ENCODE measurements around the gene MAN1A2. TPM values are rescaled to one million over a fixed set of nuclear protein-coding genes. Genes with fewer than 3 reads are reported as not detected.

Gene MAN1A2
- total RNA-seq, 1 experiment from 2014 or later, result 28.7 TPM

DNA sequence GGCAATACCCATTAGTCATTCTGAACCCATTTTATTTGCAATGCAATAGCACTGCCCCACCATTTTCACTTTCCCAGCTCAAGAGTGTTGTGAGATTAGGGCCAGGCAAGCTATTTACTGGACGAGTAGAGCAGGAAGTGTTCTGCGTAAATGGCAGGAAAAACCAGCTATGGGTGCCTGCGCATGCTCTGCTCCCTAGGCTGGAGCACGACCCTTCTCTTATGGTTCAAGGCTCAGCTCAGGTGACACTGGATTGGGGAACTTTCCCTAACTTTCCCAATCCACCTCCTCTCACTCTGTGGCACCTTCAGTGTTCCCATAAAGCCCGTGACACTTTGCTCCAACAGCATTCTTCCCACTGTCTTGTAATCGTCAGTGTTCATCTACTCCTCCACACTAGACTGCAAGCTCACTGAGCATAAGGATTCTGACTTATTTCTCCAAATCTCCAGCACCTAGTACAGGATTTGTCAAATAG is 3.6 kb upstream of the MAN1A2 start:
- ChIA-PET POLR2A (no interaction called here), CTCF (no interaction called here)
- no peaks in the 10 kb centered on the region for H3K9me3 ChIP-seq (ENCODE audit: control insufficient read depth, insufficient read depth, low read depth, low read length)
- no peak overlapping the region for H3K27ac ChIP-seq (ENCODE audit: low read length)
- TF ChIP-seq, protein P1, sequence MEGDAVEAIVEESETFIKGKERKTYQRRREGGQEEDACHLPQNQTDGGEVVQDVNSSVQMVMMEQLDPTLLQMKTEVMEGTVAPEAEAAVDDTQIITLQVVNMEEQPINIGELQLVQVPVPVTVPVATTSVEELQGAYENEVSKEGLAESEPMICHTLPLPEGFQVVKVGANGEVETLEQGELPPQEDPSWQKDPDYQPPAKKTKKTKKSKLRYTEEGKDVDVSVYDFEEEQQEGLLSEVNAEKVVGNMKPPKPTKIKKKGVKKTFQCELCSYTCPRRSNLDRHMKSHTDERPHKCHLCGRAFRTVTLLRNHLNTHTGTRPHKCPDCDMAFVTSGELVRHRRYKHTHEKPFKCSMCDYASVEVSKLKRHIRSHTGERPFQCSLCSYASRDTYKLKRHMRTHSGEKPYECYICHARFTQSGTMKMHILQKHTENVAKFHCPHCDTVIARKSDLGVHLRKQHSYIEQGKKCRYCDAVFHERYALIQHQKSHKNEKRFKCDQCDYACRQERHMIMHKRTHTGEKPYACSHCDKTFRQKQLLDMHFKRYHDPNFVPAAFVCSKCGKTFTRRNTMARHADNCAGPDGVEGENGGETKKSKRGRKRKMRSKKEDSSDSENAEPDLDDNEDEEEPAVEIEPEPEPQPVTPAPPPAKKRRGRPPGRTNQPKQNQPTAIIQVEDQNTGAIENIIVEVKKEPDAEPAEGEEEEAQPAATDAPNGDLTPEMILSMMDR (IDR thresholded peaks at IDR 0.05), result no peak
- TF ChIP-seq SIN3A (IDR thresholded peaks at IDR 0.05; ENCODE audit: borderline replicate concordance, insufficient read depth, low read depth, low read length), result no peak
- TF ChIP-seq, protein P2, sequence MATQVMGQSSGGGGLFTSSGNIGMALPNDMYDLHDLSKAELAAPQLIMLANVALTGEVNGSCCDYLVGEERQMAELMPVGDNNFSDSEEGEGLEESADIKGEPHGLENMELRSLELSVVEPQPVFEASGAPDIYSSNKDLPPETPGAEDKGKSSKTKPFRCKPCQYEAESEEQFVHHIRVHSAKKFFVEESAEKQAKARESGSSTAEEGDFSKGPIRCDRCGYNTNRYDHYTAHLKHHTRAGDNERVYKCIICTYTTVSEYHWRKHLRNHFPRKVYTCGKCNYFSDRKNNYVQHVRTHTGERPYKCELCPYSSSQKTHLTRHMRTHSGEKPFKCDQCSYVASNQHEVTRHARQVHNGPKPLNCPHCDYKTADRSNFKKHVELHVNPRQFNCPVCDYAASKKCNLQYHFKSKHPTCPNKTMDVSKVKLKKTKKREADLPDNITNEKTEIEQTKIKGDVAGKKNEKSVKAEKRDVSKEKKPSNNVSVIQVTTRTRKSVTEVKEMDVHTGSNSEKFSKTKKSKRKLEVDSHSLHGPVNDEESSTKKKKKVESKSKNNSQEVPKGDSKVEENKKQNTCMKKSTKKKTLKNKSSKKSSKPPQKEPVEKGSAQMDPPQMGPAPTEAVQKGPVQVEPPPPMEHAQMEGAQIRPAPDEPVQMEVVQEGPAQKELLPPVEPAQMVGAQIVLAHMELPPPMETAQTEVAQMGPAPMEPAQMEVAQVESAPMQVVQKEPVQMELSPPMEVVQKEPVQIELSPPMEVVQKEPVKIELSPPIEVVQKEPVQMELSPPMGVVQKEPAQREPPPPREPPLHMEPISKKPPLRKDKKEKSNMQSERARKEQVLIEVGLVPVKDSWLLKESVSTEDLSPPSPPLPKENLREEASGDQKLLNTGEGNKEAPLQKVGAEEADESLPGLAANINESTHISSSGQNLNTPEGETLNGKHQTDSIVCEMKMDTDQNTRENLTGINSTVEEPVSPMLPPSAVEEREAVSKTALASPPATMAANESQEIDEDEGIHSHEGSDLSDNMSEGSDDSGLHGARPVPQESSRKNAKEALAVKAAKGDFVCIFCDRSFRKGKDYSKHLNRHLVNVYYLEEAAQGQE (IDR thresholded peaks at IDR 0.05; ENCODE audit: insufficient read depth in 1 of 2, low read depth in 2 of 2, low read length in 1 of 2), result no peak
- TF ChIP-seq TCF7L2 (IDR thresholded peaks at IDR 0.05; ENCODE audit: low read depth, low read length), result no peak
- no peak for TF ChIP-seq POLR2AphosphoS5 (IDR thresholded peaks at IDR 0.05; ENCODE audit: low read depth, low read length)
- DNase-seq (ENCODE audit: low read depth, low spot score) (no peak), ATAC-seq (no peak)
- BruUV-seq (replicated peaks), result no TSS peak
- peaks cover 5% of the 10 kb centered on the region for H3K4me1 ChIP-seq (ENCODE audit: control insufficient read depth, insufficient read depth, low read length)
- in situ Hi-C loops (cut with HindIII; ENCODE audit: low pct_unique_long_range_greater_than_20kb, low sequenced_read_pairs), result no loop called here
- no peaks in the 10 kb centered on the region for H3K27me3 ChIP-seq (ENCODE audit: control insufficient read depth, insufficient read depth, low read length)
- peak overlapping the region in 1 of 2 experiments; percentile 8; a peak in 1 of 4 replicates for H3K4me3 ChIP-seq (ENCODE audit: low read depth in 2 of 2, low read length in 2 of 2)
- intact Hi-C loops (cut with micrococcal nuclease; ENCODE audit: unreplicated experiment), result no loop called here
- H3K36me3 ChIP-seq (ENCODE audit: control insufficient read depth, insufficient read depth, low read length), result no peaks in the 10 kb centered on the region; the same call in 1 of the 2 replicates

- DNase-seq (ENCODE audit: low read depth, low spot score) (no peak), ATAC-seq (no peak)
- Histone ChIP-seq H3K4me1 (ENCODE audit: control insufficient read depth, insufficient read depth, low read length) (peaks cover 5% of the 10 kb centered on the region), H3K4me3 (ENCODE audit: low read depth in 2 of 2, low read length in 2 of 2) (no peak overlapping the region), H3K36me3 (ENCODE audit: control insufficient read depth, insufficient read depth, low read length) (no peaks in the 10 kb centered on the region; the same call in 1 of the 2 replicates), H3K9me3 (ENCODE audit: control insufficient read depth, insufficient read depth, low read depth, low read length) (no peaks in the 10 kb centered on the region), H3K27ac (ENCODE audit: low read length) (no peak overlapping the region), H3K27me3 (ENCODE audit: control insufficient read depth, insufficient read depth, low read length) (no peaks in the 10 kb centered on the region)
- ChIA-PET POLR2A (no interaction called here), CTCF (no interaction called here)
- TF ChIP-seq TCF7L2 (IDR thresholded peaks at IDR 0.05; ENCODE audit: low read depth, low read length) (no peak), POLR2AphosphoS5 (IDR thresholded peaks at IDR 0.05; ENCODE audit: low read depth, low read length) (no peak), SIN3A (IDR thresholded peaks at IDR 0.05; ENCODE audit: borderline replicate concordance, insufficient read depth, low read depth, low read length) (no peak)
- TF ChIP-seq, protein P2 (IDR thresholded peaks at IDR 0.05; ENCODE audit: insufficient read depth in 1 of 2, low read depth in 2 of 2, low read length in 1 of 2), result no peak
- TF ChIP-seq, protein P1 (IDR thresholded peaks at IDR 0.05), result no peak
- in situ Hi-C loops (cut with HindIII; ENCODE audit: low pct_unique_long_range_greater_than_20kb, low sequenced_read_pairs), result no loop called here
- intact Hi-C loops (cut with micrococcal nuclease; ENCODE audit: unreplicated experiment), result no loop called here
- no TSS peak for BruUV-seq (replicated peaks)
These were observed 3.0 kb upstream of the MAN1A2 start for GRCh38 chr1:117364240-117364639.

All from Panc1 (cell line).